Left lobe of liver (tissue), 2 donors: ENCODE measurements around the gene OCIAD1. TPM values are rescaled to one million over a fixed set of nuclear protein-coding genes. Genes with fewer than 3 reads are reported as not detected.
"Not testable (repeated sequence)": the region's sequence is repeated elsewhere in the genome, so short reads cannot be mapped to it uniquely, and the experiment has no call there.

Source experiments
- ATAC-seq: fragments of 200-7000 bp; cut with Tn5 transposase; one replicate; pipeline ENCODE4 v1.9.1; 2020; ENCODE audit warnings: mild to moderate bottlenecking, moderate library complexity
- DNase-seq: peaks from one replicate; pipeline ENCODE4 v3.0.0-alpha.2; 2020; ENCODE audit warnings: low spot score
- total RNA-seq: library from RNA; stranded (reverse); gene quantifications from one replicate; pipeline ENCODE4 v1.2.1, GENCODE V29; 2021
- donor health status: DM: no; HTN: no; CAD: no; lungs with moderate emphysema.
- donor health status: DM: no; HTN: yes; CAD: no.

OCIAD1 gene
- total RNA-seq, 1 donor from 2014 or later = 86.8 TPM

GRCh38 chr4:48881646-48882045 lies 50.8 kb downstream of the OCIAD1 start:
- not testable (repeated sequence) for ATAC-seq, DNase-seq

DNA sequence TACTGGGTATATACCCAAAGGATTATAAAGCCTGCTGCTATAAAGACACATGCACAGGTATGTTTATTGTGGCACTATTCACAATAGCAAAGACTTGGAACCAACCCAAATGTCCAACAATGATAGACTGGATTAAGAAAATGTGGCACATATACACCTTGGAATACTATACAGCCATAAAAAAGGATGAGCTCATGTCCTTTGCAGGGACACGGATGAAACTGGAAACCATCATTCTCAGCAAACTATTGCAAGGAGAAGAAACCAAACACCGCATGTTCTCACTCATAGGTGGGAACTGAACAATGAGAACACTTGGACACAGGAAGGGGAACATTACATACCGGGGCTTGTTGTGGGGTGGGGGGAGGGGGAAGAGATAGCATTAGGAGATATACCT lies 58.9 kb downstream of the OCIAD1 start:
- not testable (repeated sequence) for ATAC-seq, DNase-seq

DNA sequence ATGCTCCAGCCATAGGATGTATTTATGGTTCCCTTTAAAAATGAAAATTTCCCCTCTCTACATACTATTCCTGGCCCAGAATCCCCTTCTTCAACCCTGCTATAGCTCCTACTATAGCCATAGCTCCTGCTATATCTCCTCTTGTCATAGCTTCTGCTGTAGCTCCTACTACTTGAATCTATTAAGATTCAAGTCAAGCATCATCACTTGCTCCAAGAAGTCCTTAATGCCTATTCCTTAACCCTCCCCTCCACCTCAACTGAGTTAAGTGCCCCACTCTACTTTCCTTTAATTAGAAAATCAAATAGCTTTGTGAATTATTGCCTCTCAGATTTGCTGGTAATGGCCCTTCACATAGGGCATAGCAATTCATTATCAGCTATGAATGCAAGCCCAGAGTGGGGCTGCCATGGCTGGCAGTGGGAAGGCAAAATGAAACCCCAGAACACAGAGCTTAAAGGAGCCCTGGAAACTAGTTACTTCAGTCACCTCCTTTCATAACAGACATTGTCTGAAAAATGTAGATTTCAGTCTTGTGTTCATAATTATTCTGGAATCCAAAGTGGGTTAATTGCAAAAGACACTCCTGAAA lies 60.2 kb downstream of the OCIAD1 start:
- no peak for ATAC-seq

DNA sequence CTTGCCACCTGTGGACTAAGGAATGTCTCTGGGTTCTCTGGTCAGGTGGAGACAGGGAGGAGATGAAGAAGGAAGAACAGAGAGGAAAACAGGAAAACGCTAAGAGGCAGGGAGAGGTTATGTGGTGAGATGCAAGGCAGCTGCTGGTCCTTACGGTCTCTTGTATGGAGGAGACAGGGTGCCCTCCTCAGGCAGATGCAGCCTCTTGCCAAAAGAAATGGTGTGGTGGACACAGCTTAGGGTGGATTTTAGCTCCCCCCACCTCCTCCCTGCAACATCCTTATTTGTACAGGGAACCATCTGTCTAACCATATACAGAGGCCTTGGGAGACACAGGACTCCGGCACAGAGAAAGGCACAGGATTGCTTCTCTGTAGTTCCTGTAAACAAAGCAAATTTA lies 66.0 kb downstream of the OCIAD1 start:
- no peak for ATAC-seq

More for the DNA sequence above, 60.2 kb downstream of the OCIAD1 start:
- no peak for DNase-seq

GRCh38 chr4:48898733-48899431 lies 68.0 kb downstream of the OCIAD1 start:
- ATAC-seq (no peak), DNase-seq (no peak)

More for the DNA sequence above, 66.0 kb downstream of the OCIAD1 start:
- no peak for DNase-seq

DNA sequence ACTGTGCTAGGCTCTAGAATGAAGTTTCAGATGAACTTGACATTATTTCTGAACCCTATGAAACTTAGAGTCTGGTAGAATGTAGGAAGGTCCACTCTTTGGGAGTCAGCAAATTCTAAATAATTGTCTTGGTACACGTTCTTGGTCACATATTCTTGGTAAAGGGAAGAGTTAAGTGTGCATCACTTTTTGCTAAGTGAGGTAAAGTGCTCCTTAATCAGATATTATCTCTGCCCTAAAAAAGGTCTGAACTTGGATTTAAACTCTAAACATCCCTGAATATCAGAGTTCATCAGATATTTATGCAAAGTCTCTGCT lies 68.5 kb downstream of the OCIAD1 start:
- ATAC-seq (no peak), DNase-seq (no peak)

- ATAC-seq (no peak), DNase-seq (no peak)
Measured at GRCh38 chr4:48899950-48900349, 69.1 kb downstream of the OCIAD1 start.

DNA sequence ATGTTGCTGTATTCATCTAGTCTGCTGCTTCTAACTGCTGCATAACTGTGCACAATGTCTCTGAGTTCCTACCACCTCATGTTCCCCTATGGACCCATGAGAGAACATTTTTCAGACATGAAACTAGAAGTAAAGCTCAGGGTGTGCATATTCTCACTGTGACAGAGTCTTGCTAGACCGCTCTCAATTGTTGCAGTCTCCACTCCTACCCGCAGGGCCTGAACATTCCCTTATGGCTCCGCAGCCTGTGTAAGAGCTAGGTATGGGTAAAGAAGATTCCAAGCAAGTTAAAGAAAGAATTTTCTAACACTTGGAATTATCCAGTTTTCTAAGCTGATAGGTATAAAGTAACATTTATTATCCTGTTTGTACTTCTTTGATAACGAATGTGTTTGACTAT lies 70.3 kb downstream of the OCIAD1 start:
- no peak for DNase-seq
- no peak for ATAC-seq

- no peak for DNase-seq
- no peak for ATAC-seq
Measured at GRCh38 chr4:48902266-48902665, 71.4 kb downstream of the OCIAD1 start.

DNA sequence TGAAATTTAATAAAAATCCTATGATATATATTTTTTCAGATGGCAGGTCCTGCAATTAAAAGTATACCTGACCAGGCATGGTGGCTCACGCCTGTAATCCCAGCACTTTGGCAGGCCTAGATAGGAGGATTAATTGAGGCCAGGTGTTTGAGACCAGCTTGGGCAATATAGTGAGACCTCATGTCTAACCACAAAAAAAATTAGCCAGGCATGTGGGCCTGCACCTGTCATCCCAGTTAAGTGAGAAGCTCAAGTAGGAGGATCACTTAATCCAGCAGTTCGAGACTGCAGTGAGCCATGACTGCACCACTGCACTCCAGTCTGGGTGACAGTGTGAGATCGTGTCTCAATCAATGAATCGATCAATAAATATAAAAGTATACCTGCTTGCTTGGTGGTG lies 73.2 kb downstream of the OCIAD1 start:
- ATAC-seq (no peak), DNase-seq (no peak)

- DNase-seq = no peak
- no peak for ATAC-seq
Measured at GRCh38 chr4:48904541-48905142, 73.8 kb downstream of the OCIAD1 start.

DNA sequence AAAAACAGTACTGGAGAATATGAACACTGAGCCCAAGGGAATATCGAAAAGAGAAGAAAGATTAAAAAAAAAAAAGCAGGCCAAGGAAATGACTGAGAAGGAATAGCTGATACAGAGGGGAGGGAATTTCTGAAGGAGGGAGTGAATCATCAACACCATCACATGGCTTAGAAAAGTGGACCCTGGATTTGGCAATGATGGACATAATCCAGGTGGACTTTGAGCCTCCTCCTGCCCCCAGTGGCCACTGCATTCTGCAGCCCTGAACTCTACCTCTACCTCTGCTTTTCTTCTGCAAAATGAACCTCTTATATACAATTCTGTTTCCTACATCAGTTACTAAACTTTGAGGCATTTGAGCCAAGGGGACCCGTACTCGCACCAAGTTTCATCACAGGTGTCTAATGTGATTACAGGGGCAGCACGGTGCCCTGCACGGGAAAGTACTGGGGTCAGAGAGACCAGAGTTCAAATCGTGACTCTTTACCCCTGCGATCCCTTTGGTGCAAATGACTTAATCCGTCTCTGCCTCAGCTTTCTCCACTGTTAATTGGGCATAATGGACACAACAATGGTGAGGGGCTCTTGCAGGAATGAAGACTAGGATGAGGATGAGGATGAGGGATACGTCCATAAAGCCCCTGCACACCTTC lies 74.6 kb downstream of the OCIAD1 start:
- peak; percentile 80 for DNase-seq
- peak; percentile 76 for ATAC-seq

DNA sequence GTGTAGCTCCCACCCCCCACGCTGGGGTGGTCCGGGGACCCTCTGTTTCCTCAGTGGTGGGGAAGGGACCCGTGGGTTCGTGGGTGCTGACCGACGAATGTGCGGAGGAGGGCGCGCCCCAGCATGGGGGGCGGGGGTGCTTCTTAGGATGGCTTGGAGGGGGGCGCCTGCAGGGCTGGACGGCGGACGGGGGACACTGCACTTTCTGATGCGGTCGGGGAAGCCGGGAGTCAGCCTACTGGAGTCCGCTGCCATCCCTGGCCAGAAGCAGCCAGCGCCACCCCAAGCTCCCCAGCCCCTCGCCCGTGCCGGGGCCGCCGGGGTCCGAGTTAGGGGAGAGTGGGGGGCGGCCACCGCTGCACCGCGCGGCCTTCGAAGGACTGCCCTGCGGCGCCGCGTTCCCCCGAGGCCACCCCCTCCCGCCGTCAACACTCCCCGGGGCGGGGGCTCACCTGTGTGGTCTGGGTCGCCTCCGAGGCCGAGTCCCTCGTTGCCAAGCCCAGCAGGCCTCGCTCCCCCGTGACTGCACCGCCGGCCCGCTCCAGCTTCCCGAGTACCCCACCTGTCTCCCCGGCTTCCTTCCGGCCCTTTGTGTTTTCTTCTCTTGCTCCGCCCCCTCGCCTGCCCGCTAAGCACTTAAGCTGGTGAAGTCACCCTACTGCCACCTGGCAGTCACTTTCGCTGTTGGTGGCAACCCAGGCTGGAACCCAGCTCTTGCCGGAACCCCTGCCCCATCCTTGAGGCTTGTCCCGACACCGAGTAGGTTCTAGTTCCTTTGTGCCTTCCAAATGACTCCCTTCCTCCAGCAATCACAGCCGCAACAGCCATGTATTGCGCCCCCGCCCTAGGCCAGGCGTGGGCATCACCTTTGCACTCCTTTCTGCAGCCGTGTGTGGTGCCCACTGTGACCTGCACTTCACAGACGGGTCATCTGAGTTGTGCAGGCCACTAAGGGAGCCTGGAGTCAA lies 75.6 kb downstream of the OCIAD1 start, which contains the start of gene OCIAD2:
OCIAD2 (minus strand) TSS at position 569 of the 968 bp plus-strand sequence. CDS start 2,225 bp downstream, outside the sequence.
- peak; percentile 87 for ATAC-seq
- DNase-seq = peak; percentile 80

GRCh38 chr4:48907706-48908477 lies 77.0 kb downstream of the OCIAD1 start:
- no peak for DNase-seq
- no peak for ATAC-seq

DNA sequence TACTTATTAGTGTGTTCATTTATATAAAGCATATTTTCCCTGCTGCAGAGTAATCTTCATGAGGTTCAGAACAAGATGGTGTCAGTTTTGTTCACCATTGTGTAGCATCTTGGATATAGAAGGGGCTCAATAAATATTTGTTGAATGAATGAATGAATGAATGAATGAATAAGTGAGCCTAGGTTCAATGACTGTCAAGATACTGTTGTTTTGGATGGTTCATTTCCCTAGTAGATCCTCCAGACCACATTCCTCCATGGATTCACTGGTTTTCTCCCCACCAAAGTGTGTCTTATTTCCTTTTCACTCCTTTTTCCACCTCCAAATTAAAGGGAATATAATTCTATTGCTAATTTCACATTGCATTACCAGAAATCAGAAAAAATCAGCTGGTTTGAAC lies 77.8 kb downstream of the OCIAD1 start:
- DNase-seq (no peak), ATAC-seq (no peak)

- ATAC-seq = no peak
- no peak for DNase-seq
Measured at GRCh38 chr4:48909697-48910096, 78.8 kb downstream of the OCIAD1 start.

GRCh38 chr4:48910511-48910910 lies 79.6 kb downstream of the OCIAD1 start:
- DNase-seq = no peak
- no peak for ATAC-seq
